A673 (cell line): Measurements from ENCODE around the gene ZNHIT6. TPM values are rescaled to one million over a fixed set of nuclear protein-coding genes. Genes with fewer than 3 reads are reported as not detected.
A peak's percentile ranks its signal among the peaks of the same experiment; 100 is the strongest.
"Not testable (repeated sequence)": the region's sequence is repeated elsewhere in the genome, so short reads cannot be mapped to it uniquely, and the experiment has no call there.

Experiments used
- BruUV-seq: library from RNA; stranded (reverse); fragments of 400-500 nt; replicated peaks from 2 replicates; lab custom pipeline; 2021; lab: Mats Ljungman, UMichigan
- CTCF ChIA-PET: fragments of 300-600 bp; sonication (Branson Sonifier 250); formaldehyde crosslinking; loops from one replicate; lab custom pipeline; 2022; ENCODE audit warnings: antibody characterized with exemption; lab: Charles Lee
- POLR2A ChIA-PET: fragments of 300-600 bp; sonication (Branson Sonifier 250); formaldehyde crosslinking; loops from one replicate; lab custom pipeline; 2022; ENCODE audit warnings: antibody characterized with exemption; ENCODE audit not compliant: low non-redundant PET; lab: Charles Lee
- DNase-seq: peaks from one replicate; pipeline ENCODE4 v3.0.0-alpha.2; 2015; ENCODE audit warnings: low spot score
- H3K27ac ChIP-seq: fragments of 200-600 bp; sonication (generic); 2 replicates; pipeline ENCODE4 v1.5.1; 2016; ENCODE audit warnings: mixed run types, low read depth, mild to moderate bottlenecking, mixed read lengths, antibody characterized with exemption, low read length; ENCODE audit not compliant: poor library complexity, severe bottlenecking
- H3K27me3 ChIP-seq: fragments of 200-600 bp; sonication (generic); replicated peaks from 2 replicates; pipeline ENCODE4 v1.6.1; 2017; ENCODE audit warnings: mixed run types, low read depth, mild to moderate bottlenecking, mixed read lengths, antibody characterized with exemption, low read length; ENCODE audit not compliant: insufficient read depth, poor library complexity
- H3K36me3 ChIP-seq: fragments of 200-600 bp; sonication (generic); 2 replicates; pipeline ENCODE4 v1.6.1; 2016; ENCODE audit warnings: mixed run types, mild to moderate bottlenecking, mixed read lengths, antibody characterized with exemption, low read length; ENCODE audit not compliant: insufficient read depth, poor library complexity, severe bottlenecking
- H3K4me1 ChIP-seq: fragments of 200-600 bp; sonication (generic); 2 replicates; pipeline ENCODE4 v1.6.1; 2017; ENCODE audit warnings: mixed run types, mild to moderate bottlenecking, mixed read lengths, antibody characterized with exemption, low read length; ENCODE audit not compliant: insufficient read depth, poor library complexity, severe bottlenecking
- H3K4me3 ChIP-seq: fragments of 200-600 bp; sonication (generic); 2 replicates; pipeline ENCODE4 v1.5.1; 2016; ENCODE audit warnings: low read depth, mixed run types, mild to moderate bottlenecking, mixed read lengths, low read length; ENCODE audit not compliant: poor library complexity, severe bottlenecking
- H3K9me3 ChIP-seq: fragments of 200-600 bp; sonication (generic); 2 replicates; pipeline ENCODE4 v1.6.1; 2016; ENCODE audit warnings: mixed run types, low read depth, mild to moderate bottlenecking, mixed read lengths, antibody characterized with exemption, low read length; ENCODE audit not compliant: poor library complexity, severe bottlenecking
- EZH2 ChIP-seq: fragments of 200-600 bp; sonication (generic); IDR thresholded peaks from 2 replicates; pipeline ENCODE4 v1.6.1; 2017; ENCODE audit warnings: borderline replicate concordance, low read depth, mild to moderate bottlenecking, mixed read lengths, antibody characterized with exemption, low read length; ENCODE audit not compliant: poor library complexity, severe bottlenecking
- intact Hi-C: fragments of 100-400 bp; cut with micrococcal nuclease; formaldehyde crosslinking; loops from one replicate; pipeline ENCODE4 v1.10.0; 2022; ENCODE audit not compliant: unreplicated experiment
- total RNA-seq: library from RNA; stranded (reverse); gene quantifications from 2 replicates; pipeline ENCODE4 v1.2.3, GENCODE V29; 2021
- TF ChIP-seq, protein P1 (sequence below): fragments of 300-800, 200-600 bp; sonication (generic); conservative IDR thresholded peaks from 2 replicates; pipeline ENCODE4 v1.5.1; 2017; ENCODE audit warnings: low read depth, mild to moderate bottlenecking, antibody characterized with exemption, low read length, moderate library complexity, mixed read lengths

Gene ZNHIT6
- total RNA-seq, 1 experiment from 2014 or later: 37.6 TPM

DNA sequence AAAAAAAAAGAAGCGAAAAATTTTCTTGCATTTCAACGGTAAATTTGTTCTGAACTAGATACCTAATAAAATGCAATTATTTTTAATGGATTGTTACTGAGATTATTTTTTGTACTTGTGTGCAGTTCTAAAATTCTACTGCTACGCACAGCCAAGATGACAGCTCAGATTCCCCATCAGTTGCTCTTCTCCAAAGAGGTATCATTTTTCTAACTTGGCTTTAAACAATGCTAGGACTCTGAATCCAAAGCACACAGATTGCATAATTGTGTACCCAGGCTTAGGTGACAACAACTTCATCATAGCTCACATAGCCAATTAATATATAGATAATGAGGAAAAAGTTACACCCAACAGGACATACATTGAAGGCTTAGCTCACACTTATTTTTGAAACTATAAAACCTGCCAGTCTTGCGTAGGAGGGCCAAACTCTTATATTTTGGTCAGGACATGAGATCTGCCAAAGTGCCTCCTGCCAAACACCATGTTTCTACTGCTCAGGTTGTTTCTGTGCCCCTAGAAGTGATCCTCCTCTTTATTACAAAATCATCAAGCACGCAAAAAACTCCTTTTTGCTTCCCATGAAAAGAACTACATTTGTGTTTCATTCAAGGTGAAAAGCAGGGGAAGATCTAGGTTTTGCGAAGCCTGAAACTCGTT, 10.6 kb upstream of the ZNHIT6 start:
- POLR2A ChIA-PET: no interaction called here
- Histone ChIP-seq H3K27ac (no peak overlapping the region), H3K4me3 (no peak overlapping the region), H3K9me3 (peaks cover 9% of the 10 kb centered on the region), H3K4me1 (no peaks in the 10 kb centered on the region), H3K27me3 (no peaks in the 10 kb centered on the region), H3K36me3 (no peaks in the 10 kb centered on the region)
- DNase-seq: no peak
- CTCF ChIA-PET: interaction anchor here (0.7 kb wide), 1 partner anchor 137 kb away, joined by 7 read pairs; no protein-coding TSS in a partner anchor
- TF ChIP-seq, protein P1, sequence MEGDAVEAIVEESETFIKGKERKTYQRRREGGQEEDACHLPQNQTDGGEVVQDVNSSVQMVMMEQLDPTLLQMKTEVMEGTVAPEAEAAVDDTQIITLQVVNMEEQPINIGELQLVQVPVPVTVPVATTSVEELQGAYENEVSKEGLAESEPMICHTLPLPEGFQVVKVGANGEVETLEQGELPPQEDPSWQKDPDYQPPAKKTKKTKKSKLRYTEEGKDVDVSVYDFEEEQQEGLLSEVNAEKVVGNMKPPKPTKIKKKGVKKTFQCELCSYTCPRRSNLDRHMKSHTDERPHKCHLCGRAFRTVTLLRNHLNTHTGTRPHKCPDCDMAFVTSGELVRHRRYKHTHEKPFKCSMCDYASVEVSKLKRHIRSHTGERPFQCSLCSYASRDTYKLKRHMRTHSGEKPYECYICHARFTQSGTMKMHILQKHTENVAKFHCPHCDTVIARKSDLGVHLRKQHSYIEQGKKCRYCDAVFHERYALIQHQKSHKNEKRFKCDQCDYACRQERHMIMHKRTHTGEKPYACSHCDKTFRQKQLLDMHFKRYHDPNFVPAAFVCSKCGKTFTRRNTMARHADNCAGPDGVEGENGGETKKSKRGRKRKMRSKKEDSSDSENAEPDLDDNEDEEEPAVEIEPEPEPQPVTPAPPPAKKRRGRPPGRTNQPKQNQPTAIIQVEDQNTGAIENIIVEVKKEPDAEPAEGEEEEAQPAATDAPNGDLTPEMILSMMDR: no peak
- no peak for TF ChIP-seq EZH2
- intact Hi-C loops: no loop called here
- no TSS peak for BruUV-seq

GRCh38 chr1:85714418-85715114, 6.3 kb upstream of the ZNHIT6 start:
- intact Hi-C loops, POLR2A ChIA-PET, H3K27me3 ChIP-seq, H3K4me3 ChIP-seq, H3K36me3 ChIP-seq, CTCF ChIA-PET, H3K9me3 ChIP-seq, H3K27ac ChIP-seq, H3K4me1 ChIP-seq, BruUV-seq: not testable (repeated sequence)
- peak; percentile 16 for DNase-seq

DNA sequence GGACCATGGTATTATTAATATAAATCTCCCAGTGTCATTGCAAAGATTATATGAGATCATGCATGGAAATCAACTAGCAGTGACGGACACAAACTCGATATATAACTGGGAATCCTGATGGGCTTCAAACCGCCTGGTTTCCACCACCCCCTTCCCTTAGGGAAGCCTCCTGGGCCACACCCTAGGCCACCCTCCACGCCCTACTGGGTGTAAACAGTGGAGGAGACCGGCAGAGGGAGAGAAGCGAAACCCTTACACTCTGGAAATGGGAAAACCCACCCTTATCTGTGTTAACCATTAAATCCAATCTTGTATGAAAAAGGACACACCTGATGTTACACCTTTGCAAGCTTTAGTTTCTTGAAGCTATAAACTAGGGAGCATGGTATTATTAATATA, 595 bp upstream of the ZNHIT6 start:
- Histone ChIP-seq H3K27me3 (no peaks in the 10 kb centered on the region), H3K27ac (peak overlapping the region; percentile 75), H3K4me1 (peaks cover 10% of the 10 kb centered on the region), H3K4me3 (peak overlapping the region; percentile 90), H3K36me3 (peaks cover 15% of the 10 kb centered on the region), H3K9me3 (no peaks in the 10 kb centered on the region)
- TF ChIP-seq, protein P1: no peak
- TF ChIP-seq EZH2: no peak
- CTCF ChIA-PET: interaction anchor here (1.0 to 1.4 kb wide), 3 partner anchors 13 to 298 kb away, joined by 3 to 5 read pairs (median 5); no protein-coding TSS in a partner anchor
- intact Hi-C loops: loop anchor here (1.0 to 10.0 kb wide), 2 partner anchors 128 to 176 kb away; no protein-coding TSS in a partner anchor
- DNase-seq: peak; percentile 34
- BruUV-seq: no TSS peak
- POLR2A ChIA-PET: no interaction called here
